ENCODE results near the gene FGF9. TPM values are rescaled to one million over a fixed set of nuclear protein-coding genes. Genes with fewer than 3 reads are reported as not detected.

The FGF9 gene
- total RNA-seq, 1 experiment from 2014 or later = 0.26 TPM

DNA sequence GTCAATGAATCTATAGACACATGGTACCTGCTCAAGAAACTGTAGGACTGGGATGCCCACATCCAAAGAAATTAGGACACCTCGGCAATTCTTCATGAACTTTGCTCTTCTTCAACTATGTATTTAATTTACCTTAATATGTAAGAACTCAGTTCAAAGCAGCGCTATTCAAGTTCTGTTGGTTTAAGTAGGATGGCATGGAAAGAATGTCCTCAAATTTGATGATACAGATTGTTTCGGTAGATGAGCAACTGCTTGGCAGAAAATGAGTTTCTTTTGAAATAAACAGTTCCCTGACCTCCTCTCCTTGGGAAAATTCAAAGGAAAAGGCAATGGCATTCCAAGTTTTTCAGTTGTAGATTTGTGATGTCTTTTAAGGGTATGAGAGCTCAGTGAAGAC is 36.7 kb downstream of the FGF9 start:
- DNase-seq (ENCODE audit: low spot score) (no peak), ATAC-seq (no peak)
- ChIA-PET POLR2A (interaction anchor here (0.5 kb wide), 1 partner anchor 901 kb away, joined by 11 read pairs; no protein-coding TSS in a partner anchor), CTCF (no interaction called here)
- TF ChIP-seq NR3C1 (CRISPR knock-in tag; conservative IDR thresholded peaks at IDR 0.05; ENCODE audit: low read depth) (no peak), ATF6 (CRISPR knock-in tag; IDR thresholded peaks at IDR 0.05) (no peak), PRRX2 (CRISPR knock-in tag; IDR thresholded peaks at IDR 0.05) (no peak), ZNF219 (CRISPR knock-in tag; IDR thresholded peaks at IDR 0.05; ENCODE audit: borderline replicate concordance) (no peak), SMAD3 (CRISPR knock-in tag; IDR thresholded peaks at IDR 0.05; ENCODE audit: borderline replicate concordance) (no peak), CBFB (CRISPR knock-in tag; IDR thresholded peaks at IDR 0.05; ENCODE audit: low read depth) (no peak), NR1H2 (CRISPR knock-in tag; IDR thresholded peaks at IDR 0.05) (no peak), NFATC4 (CRISPR knock-in tag; IDR thresholded peaks at IDR 0.05) (no peak), MXD4 (CRISPR knock-in tag; IDR thresholded peaks at IDR 0.05; ENCODE audit: borderline replicate concordance) (no peak), HMGA2 (CRISPR knock-in tag; IDR thresholded peaks at IDR 0.05) (no peak), IRF2 (CRISPR knock-in tag; IDR thresholded peaks at IDR 0.05; ENCODE audit: borderline replicate concordance, low read depth) (no peak), ZNF317 (CRISPR knock-in tag; IDR thresholded peaks at IDR 0.05; ENCODE audit: borderline replicate concordance, low read depth) (no peak), NFYB (CRISPR knock-in tag; conservative IDR thresholded peaks at IDR 0.05; ENCODE audit: low read depth) (no peak), ZBTB21 (CRISPR knock-in tag; IDR thresholded peaks at IDR 0.05; ENCODE audit: borderline replicate concordance) (no peak), TEAD4 (CRISPR knock-in tag; IDR thresholded peaks at IDR 0.05) (no peak)
- TF ChIP-seq, protein P1, sequence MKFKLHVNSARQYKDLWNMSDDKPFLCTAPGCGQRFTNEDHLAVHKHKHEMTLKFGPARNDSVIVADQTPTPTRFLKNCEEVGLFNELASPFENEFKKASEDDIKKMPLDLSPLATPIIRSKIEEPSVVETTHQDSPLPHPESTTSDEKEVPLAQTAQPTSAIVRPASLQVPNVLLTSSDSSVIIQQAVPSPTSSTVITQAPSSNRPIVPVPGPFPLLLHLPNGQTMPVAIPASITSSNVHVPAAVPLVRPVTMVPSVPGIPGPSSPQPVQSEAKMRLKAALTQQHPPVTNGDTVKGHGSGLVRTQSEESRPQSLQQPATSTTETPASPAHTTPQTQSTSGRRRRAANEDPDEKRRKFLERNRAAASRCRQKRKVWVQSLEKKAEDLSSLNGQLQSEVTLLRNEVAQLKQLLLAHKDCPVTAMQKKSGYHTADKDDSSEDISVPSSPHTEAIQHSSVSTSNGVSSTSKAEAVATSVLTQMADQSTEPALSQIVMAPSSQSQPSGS (CRISPR knock-in tag; IDR thresholded peaks at IDR 0.05; ENCODE audit: borderline replicate concordance, low read depth) = no peak
- TF ChIP-seq, protein P2, sequence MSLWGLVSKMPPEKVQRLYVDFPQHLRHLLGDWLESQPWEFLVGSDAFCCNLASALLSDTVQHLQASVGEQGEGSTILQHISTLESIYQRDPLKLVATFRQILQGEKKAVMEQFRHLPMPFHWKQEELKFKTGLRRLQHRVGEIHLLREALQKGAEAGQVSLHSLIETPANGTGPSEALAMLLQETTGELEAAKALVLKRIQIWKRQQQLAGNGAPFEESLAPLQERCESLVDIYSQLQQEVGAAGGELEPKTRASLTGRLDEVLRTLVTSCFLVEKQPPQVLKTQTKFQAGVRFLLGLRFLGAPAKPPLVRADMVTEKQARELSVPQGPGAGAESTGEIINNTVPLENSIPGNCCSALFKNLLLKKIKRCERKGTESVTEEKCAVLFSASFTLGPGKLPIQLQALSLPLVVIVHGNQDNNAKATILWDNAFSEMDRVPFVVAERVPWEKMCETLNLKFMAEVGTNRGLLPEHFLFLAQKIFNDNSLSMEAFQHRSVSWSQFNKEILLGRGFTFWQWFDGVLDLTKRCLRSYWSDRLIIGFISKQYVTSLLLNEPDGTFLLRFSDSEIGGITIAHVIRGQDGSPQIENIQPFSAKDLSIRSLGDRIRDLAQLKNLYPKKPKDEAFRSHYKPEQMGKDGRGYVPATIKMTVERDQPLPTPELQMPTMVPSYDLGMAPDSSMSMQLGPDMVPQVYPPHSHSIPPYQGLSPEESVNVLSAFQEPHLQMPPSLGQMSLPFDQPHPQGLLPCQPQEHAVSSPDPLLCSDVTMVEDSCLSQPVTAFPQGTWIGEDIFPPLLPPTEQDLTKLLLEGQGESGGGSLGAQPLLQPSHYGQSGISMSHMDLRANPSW (CRISPR knock-in tag; conservative IDR thresholded peaks at IDR 0.05; ENCODE audit: low read depth) = no peak
- TF ChIP-seq, protein P3, sequence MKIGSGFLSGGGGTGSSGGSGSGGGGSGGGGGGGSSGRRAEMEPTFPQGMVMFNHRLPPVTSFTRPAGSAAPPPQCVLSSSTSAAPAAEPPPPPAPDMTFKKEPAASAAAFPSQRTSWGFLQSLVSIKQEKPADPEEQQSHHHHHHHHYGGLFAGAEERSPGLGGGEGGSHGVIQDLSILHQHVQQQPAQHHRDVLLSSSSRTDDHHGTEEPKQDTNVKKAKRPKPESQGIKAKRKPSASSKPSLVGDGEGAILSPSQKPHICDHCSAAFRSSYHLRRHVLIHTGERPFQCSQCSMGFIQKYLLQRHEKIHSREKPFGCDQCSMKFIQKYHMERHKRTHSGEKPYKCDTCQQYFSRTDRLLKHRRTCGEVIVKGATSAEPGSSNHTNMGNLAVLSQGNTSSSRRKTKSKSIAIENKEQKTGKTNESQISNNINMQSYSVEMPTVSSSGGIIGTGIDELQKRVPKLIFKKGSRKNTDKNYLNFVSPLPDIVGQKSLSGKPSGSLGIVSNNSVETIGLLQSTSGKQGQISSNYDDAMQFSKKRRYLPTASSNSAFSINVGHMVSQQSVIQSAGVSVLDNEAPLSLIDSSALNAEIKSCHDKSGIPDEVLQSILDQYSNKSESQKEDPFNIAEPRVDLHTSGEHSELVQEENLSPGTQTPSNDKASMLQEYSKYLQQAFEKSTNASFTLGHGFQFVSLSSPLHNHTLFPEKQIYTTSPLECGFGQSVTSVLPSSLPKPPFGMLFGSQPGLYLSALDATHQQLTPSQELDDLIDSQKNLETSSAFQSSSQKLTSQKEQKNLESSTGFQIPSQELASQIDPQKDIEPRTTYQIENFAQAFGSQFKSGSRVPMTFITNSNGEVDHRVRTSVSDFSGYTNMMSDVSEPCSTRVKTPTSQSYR (CRISPR knock-in tag; IDR thresholded peaks at IDR 0.05) = no peak
- Mint-ChIP-seq H3K27me3 (ENCODE audit: low read depth) (no peaks in the 10 kb centered on the region), H3K36me3 (peaks cover 10% of the 10 kb centered on the region), H3K4me3 (no peak overlapping the region), H3K9me3 (peaks cover 13% of the 10 kb centered on the region), H3K4me1 (no peaks in the 10 kb centered on the region), H3K27ac (no peak overlapping the region)
